Head of caudate nucleus (tissue), 42 donors: ENCODE results near the gene C19orf33.

Experiments used
- DNase-seq, 42 donors: peaks; one replicate each; pipeline versions ENCODE4 v3.0.0 to v3.0.0-alpha.2; 2020 to 2021; ENCODE audit warnings: mixed read lengths in 7 of 42
- intact Hi-C: fragments of 100-400 bp; cut with DNase I; formaldehyde crosslinking; loops from one replicate; pipeline ENCODE4 v1.15.0; 2022

C19orf33 gene

DNA sequence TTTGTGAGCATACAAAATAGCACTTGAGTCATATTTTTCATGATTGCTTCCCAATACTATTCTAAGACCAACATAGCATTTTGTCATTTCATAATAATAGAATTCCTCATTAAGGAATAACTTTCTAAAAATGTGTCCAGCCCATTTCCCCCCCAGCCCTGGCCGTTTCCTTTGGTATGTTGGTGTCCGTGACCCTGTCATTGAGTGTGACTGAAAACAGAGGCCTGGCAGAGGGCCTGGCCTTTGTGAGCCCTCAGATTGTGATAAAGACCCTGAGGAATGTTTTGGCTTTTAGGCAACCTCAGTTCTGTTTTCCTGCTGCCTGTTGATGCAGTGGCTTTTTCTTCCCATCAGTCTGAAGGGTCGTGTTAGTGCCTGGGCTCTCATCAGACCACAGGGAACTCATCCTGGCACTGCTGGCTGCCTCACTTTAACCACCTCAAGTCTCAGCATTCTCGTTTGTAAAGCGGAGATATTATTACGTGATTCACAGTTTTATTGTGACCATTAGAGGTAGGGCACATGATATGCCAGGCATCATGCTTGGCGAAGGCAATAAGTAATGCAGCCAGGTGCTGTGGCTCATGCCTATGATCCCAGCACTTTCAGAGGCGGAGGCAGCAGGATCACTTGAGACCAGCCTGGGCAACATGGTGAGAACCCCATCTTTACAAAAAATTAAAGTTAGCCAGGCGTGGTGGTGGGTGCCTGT lies 25.9 kb upstream of the C19orf33 start:
- no peak for DNase-seq
- intact Hi-C loops = no loop called here

- no peak for DNase-seq
- intact Hi-C loops = no loop called here
These were observed 25.3 kb upstream of the C19orf33 start for GRCh38 chr19:38278751-38279150.

GRCh38 chr19:38280030-38280921 lies 23.8 kb upstream of the C19orf33 start:
- DNase-seq = no peak
- intact Hi-C loops = no loop called here

DNA sequence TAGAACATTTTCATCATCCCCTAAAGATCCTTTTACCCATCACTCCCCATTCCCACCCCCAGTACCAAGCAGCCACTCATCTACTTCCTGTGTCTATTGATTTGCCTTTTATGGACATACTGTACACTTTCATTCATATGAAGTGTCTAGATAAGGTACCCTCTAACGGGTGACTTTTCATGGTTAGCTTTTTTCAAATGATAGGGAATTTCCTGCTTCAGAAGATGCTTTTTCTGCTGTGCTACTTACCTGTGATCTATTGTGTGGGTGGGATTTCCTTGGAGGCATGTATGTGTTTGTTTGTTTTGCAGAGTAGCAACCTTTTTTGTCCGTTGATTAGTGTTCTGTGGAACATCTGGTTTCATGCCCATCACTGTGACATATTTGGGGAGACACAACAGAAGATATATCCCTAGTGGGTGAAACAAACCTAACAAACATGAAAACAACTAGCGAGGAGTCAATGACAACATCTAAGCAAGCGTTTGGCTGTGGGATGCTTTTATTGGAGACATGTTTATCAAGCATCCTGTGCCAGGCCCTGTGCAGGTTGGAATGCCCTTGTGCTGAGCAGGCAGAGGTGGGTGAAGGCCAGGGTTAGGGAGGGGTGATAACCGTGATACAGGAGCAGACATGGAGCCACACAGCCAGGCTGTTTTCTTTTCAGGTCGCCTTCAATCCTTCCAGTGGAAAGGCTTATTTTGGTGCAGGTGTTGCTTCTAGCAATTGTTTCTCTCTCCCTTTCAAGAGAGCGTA lies 22.1 kb upstream of the C19orf33 start:
- intact Hi-C loops = no loop called here

GRCh38 chr19:38283271-38283670 lies 20.8 kb upstream of the C19orf33 start:
- no peak for DNase-seq
- intact Hi-C loops = no loop called here

More for the DNA sequence above, 22.1 kb upstream of the C19orf33 start:
- peak in 1 of 42 donors; percentile 21 for DNase-seq

DNA sequence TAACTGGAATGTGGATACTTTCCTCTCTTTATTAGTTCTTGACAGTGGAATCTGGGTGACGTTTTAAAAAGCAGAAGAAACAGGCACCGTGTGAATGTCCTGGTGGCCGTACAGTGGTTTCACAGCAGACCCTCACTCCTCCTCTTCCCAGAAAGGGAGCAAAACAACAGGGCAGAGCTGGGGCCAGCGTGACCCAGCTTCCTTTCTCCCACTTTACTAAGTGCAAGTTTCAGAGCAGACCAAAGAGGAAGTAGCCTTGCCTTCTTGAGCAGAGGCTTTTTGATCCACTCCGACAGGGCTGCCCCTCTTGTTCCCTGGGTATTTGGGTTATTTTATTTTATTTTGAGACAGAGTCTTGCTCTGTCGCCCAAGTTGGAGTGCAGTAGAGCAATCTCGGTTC lies 19.6 kb upstream of the C19orf33 start:
- DNase-seq = peak in 9 of 42 donors; percentile 9 to 48 (median 27)
- intact Hi-C loops = no loop called here

DNA sequence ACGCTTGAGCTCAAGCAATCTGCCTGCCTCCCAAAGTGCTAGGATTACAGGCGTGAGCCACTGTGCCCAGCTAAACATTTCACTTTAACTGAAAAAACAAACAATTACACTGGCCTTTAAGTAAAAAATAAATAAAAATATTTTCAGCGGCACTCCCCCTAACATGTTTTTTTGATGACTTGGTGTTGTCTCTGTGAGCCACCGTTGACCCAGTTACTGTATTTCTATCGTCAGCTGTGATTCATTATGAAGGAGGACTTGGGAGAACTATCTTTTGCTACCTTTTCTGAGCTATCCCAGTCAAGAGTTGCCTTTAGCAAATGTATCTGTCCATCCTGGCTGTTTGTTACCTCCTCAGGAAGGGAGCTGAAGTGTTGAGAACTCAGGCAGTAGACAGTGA lies 18.5 kb upstream of the C19orf33 start:
- no peak for DNase-seq
- intact Hi-C loops = no loop called here

GRCh38 chr19:38287604-38288003 lies 16.4 kb upstream of the C19orf33 start:
- intact Hi-C loops = no loop called here
- peak in 10 of 42 donors; percentile 13 to 40 (median 28) for DNase-seq

DNA sequence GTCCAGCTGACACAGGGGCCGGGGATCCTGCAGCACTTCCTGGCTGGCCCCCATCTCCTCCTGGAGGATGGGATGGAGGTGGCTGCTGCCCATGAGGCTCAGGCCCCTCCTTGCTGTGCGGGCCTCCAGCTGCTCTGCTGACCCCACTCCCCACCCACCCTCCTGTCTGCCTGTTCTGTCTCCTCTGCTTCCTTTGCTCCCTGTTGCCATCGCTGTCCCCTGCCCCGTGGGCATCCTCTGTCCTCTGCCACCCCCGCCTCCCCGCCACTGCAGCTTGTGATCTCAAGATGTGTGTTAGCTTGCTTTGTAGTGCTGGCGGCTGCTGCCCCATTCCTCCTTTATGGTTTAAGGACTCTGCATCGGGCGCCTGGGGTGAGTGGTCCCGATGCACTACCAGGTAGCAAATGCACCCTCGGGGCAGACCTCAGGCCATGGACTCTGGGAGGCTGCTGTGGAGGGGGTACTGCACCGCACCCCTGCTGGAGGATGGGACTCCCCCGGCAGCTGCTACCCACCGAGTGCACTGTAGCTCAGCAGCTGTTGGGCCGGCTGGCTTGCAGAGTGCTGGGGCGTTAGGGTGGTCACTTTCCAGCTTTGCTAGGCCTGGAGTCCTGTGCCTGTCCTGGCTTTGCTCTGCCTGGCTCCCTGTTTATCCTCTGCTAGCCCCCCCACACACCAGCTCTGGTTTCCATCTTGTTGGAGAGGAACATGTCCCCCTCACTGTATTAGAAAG lies 15.8 kb upstream of the C19orf33 start:
- intact Hi-C loops = no loop called here
- DNase-seq = no peak

DNA sequence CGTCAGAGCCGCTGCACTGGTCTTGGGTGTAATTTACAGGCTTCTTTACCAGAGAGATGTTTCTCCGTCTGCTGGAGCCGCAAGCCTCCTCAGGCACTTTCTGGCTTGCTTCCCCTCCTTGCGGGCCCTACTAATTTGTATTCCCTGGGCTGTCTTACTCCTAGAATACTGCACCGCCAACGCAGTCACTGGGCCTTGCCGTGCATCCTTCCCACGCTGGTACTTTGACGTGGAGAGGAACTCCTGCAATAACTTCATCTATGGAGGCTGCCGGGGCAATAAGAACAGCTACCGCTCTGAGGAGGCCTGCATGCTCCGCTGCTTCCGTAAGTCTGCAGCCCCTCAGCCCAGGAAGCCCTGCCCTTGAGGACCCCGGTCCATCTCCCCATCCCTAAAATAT lies 14.1 kb upstream of the C19orf33 start:
- DNase-seq = peak in 33 of 42 donors; percentile 19 to 81 (median 56)
- intact Hi-C loops = no loop called here

DNA sequence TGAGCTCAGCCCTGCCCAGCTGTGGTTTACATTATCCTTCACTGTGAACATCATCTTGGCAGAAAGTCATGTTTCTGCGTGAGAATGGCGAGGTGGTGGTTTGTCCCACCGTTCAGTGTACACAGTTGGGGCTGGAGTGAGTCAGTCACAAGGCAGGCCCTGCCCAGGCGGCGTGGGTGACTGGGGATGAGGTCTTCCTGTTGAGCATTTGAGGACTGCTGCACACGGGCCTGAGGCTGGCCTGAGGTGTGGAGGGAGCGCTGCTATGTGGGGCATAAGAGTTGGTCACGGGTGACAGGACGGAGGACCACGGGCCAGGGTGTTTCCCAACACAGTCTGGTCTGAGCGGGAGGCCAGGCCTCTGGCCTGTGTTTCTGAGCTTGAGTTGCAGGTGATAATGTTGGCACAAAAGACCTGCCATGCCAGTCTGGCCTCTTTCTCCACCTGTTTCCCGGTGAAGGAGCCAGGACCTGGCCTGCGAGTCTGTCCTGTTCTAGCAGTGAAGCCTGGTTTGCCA lies 13.4 kb upstream of the C19orf33 start:
- DNase-seq = no peak
- intact Hi-C loops = no loop called here

DNA sequence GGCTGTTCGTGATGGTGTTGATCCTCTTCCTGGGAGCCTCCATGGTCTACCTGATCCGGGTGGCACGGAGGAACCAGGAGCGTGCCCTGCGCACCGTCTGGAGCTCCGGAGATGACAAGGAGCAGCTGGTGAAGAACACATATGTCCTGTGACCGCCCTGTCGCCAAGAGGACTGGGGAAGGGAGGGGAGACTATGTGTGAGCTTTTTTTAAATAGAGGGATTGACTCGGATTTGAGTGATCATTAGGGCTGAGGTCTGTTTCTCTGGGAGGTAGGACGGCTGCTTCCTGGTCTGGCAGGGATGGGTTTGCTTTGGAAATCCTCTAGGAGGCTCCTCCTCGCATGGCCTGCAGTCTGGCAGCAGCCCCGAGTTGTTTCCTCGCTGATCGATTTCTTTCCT lies 12.2 kb upstream of the C19orf33 start:
- DNase-seq = no peak
- intact Hi-C loops = no loop called here

DNA sequence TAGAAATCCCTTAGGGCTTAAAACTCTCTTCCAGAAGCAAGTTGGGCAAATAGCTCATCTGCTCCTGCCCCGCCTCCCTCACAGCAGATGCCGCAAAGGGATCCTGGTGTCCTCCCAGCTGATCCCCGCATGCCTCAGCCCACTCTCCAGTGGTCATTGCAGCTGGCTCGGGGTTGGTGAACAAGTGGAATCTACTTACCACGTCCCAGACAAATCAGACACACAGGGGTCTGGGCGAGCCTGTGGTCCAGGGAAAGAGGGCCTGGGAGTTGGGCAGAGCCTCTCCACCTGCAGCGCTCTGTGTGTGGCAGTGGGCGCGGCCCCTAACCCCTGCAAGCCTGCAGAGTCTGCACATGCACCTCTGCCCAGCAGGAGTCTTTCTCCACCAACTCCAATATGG lies 10.8 kb upstream of the C19orf33 start:
- intact Hi-C loops = no loop called here
- no peak for DNase-seq

DNA sequence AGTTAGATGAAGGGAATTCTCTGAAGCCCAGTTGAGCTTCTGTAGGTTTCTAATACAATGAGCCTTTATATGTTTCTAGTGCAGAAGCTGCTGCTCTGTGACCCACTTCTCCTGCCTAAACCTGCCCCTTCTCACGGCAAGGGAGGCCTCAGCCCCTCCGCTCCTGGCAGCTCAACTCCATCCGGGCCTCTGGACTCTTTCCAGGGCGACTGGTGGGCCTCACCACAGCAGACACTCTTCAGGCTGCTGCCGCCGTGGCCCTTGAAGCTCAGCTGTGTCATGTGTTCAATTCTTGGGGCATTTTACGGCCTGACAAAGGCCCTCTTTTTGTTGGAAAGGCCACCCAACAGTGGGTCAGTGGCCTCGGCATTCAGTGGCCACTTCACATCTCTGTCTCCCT lies 10.0 kb upstream of the C19orf33 start:
- peak in 28 of 42 donors; percentile 8 to 63 (median 40) for DNase-seq
- intact Hi-C loops = no loop called here

DNA sequence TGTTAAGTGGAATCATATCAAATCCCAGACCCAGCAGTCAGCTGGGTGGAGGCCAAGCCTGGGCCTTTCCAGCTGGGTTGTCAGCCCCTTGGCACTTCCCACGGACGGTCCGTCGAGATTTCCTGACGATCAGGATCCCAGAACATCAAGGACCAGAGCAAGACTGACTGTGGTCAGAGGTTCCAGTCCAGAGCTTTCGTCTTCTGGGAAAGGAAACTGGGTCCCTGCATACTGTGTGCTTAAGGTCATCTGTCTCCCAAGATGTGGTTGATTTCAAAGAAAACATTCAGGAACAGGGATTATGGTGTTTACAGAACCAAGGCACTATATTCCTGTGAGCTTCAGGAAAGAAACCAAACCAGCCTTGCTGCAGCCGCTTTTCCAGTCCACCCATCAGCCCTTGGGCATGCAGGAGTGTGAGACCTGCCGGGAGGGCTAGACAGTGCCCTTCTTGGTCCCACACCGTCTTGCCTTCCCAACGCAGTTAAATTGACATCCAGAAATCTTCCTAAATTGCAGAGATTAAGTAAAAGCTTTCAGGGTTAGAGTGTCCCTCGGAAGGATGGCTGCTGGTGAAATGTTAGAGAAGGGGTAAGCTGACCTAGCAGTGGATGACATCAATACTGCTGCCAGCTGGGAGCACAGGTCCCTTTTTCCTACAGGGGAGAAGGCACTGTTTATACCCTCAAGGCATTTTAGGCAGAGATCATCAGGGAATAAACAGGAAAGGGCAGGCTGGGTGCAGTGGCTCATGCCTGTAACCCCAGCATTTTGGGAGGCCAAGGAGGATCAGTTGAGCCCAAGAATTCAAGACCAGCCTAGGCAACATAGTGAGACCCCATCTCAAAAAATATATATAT lies 5.0 kb upstream of the C19orf33 start:
- DNase-seq = no peak
- intact Hi-C loops = no loop called here

GRCh38 chr19:38304352-38304865 lies 358 bp downstream of the C19orf33 start:
- intact Hi-C loops = no loop called here
- DNase-seq = no peak

DNA sequence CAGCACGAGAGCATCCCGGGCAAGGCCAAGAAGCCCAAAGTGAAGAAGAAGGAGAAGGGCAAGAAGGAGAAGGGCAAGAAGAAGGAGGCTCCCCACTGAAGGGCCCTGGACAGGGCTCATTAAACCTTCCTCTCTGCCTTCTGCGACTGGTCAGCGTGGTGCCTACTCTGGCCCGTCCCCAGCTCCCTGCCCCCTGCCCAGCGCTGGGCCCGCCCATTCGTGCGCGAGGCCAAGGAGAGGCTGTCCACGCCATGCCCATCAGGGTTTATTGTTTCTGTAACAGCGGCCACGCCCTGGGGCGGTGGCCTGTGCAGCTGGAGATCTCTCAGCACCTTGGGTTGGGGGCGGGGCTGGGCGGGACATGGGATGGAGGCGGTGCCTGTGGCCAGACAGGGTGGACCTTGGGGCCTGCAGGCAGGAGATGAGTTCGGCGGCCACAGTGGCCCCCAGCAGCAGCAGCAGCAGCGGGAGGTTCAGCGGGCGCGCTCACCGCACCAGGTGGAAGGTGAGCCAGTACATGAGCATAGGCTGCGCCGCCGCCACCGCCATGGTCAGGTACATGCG lies 897 bp downstream of the C19orf33 start:
- intact Hi-C loops = no loop called here
- DNase-seq = no peak
